Keratinocyte (primary cell): ENCODE measurements around the gene GRAMD1B. TPM values are rescaled to one million over a fixed set of nuclear protein-coding genes. Genes with fewer than 3 reads are reported as not detected.

ENCODE experiments used
- DNase-seq: peaks from one replicate; pipeline ENCODE4 v3.0.0-alpha.2; 2011; ENCODE audit warnings: low read depth, missing footprints, low spot score
- FAIRE-seq: peaks from 2 replicates; lab custom pipeline; 2011; peaks lifted over from hg19 to GRCh38; lab: Jason Lieb, UNC
- H2AFZ ChIP-seq: 2 replicates; pipeline ENCODE4 v1.6.0; 2012; ENCODE audit warnings: low read length, control low read depth, inconsistent platforms; ENCODE audit not compliant: control insufficient read depth
- H3K27ac ChIP-seq: 2 replicates; pipeline ENCODE4 v1.5.1; 2011; ENCODE audit warnings: low read length; ENCODE audit not compliant: control insufficient read depth, insufficient read depth
- H3K27me3 ChIP-seq: 3 replicates; pipeline ENCODE4 v1.6.0; 2011; ENCODE audit warnings: low read length; ENCODE audit not compliant: control insufficient read depth, insufficient read depth; ENCODE audit errors: extremely low read depth
- H3K36me3 ChIP-seq, 2 experiments: 2 replicates in 1 of 2; 3 replicates in 1 of 2; pipeline ENCODE4 v1.5.1; 2011; ENCODE audit warnings: low read length in 2 of 2, mild to moderate bottlenecking in 1 of 2; ENCODE audit not compliant: control insufficient read depth in 2 of 2, insufficient read depth in 2 of 2; ENCODE audit errors: extremely low read depth in 1 of 2
- H3K4me1 ChIP-seq: 3 replicates; pipeline ENCODE4 v1.5.1; 2011; ENCODE audit warnings: low read length; ENCODE audit not compliant: control insufficient read depth, insufficient read depth; ENCODE audit errors: extremely low read depth
- H3K4me2 ChIP-seq: 3 replicates; pipeline ENCODE4 v1.6.0; 2011; ENCODE audit warnings: low read depth, low read length; ENCODE audit not compliant: control insufficient read depth, insufficient read depth; ENCODE audit errors: extremely low read depth
- H3K4me3 ChIP-seq, 3 experiments: fragments of 200-600 bp in 1 of 3; sonication (generic) in 1 of 3; 2 replicates in 2 of 3; 3 replicates in 1 of 3; pipeline ENCODE4 v1.5.1; 2011 to 2016; ENCODE audit warnings: low read length in 3 of 3, mild to moderate bottlenecking in 3 of 3, control low read depth in 2 of 3, inconsistent platforms in 1 of 3, low read depth in 1 of 3, mixed read lengths in 1 of 3, mixed run types in 1 of 3, moderate library complexity in 1 of 3; ENCODE audit not compliant: control insufficient read depth in 2 of 3, insufficient read depth in 2 of 3; ENCODE audit errors: extremely low read depth in 1 of 3
- H3K79me2 ChIP-seq: 2 replicates; pipeline ENCODE4 v1.6.0; 2012; ENCODE audit warnings: low read length; ENCODE audit not compliant: control insufficient read depth, insufficient read depth
- H3K9ac ChIP-seq: 3 replicates; pipeline ENCODE4 v1.6.0; 2011; ENCODE audit warnings: low read length; ENCODE audit not compliant: control insufficient read depth, insufficient read depth; ENCODE audit errors: extremely low read depth
- H3K9me1 ChIP-seq: 3 replicates; pipeline ENCODE4 v1.6.0; 2011; ENCODE audit warnings: low read length; ENCODE audit not compliant: control insufficient read depth, insufficient read depth; ENCODE audit errors: extremely low read depth
- H3K9me3 ChIP-seq: 2 replicates; pipeline ENCODE4 v1.5.1; 2012; ENCODE audit warnings: low read depth, low read length; ENCODE audit not compliant: control insufficient read depth
- H4K20me1 ChIP-seq: 3 replicates; pipeline ENCODE4 v1.6.0; 2011; ENCODE audit warnings: low read length; ENCODE audit not compliant: control insufficient read depth, insufficient read depth; ENCODE audit errors: extremely low read depth
- CTCF ChIP-seq, 3 experiments: IDR thresholded peaks in 1 of 3; conservative IDR thresholded peaks in 1 of 3; optimal IDR thresholded peaks in 1 of 3; 2 replicates in 2 of 3; 3 replicates in 1 of 3; pipeline versions ENCODE3 to v1.5.1; 2011; ENCODE audit warnings: low read length in 3 of 3, mild to moderate bottlenecking in 3 of 3, moderate library complexity in 2 of 3, control low read depth in 1 of 3, inconsistent platforms in 1 of 3; ENCODE audit not compliant: insufficient read depth in 2 of 3; ENCODE audit errors: extremely low read depth in 1 of 3
- EZH2 ChIP-seq: IDR thresholded peaks from one replicate; pipeline ENCODE4 v1.6.1; 2012; ENCODE audit warnings: inconsistent platforms, mild to moderate bottlenecking, low read length, moderate library complexity
- dilution Hi-C: fragments of 300-500 bp; cut with MboI; formaldehyde crosslinking; loops from one replicate; pipeline ENCODE4 v1.7.0; 2020; ENCODE audit warnings: low sequenced_read_pairs; ENCODE audit not compliant: extremely low pct_ligation_motif_present
- polyA plus RNA-seq, 5 experiments: library from polyadenylated mRNA; depleted of rRNA in 3 of 5; stranded (reverse) in 3 of 5; stranded (forward) in 1 of 5; unstranded in 1 of 5; fragments of >200 nt; gene quantifications; 1 replicate in 1 of 5; 2 replicates in 3 of 5; 3 replicates in 1 of 5; pipeline versions ENCODE4 v1.2.1 to v1.2.3, GENCODE V29; 2011 to 2012; ENCODE audit warnings: missing spikeins in 2 of 5, low read depth in 1 of 5, low replicate concordance in 1 of 5

The GRAMD1B gene
- polyA plus RNA-seq, 1 donor (not counting 4 experiments of a cell fraction or from before 2014, with no cell fraction given): 0.04 TPM

GRCh38 chr11:123457187-123457770, 27.2 kb downstream of the GRAMD1B start:
- Histone ChIP-seq H3K36me3 (no peaks in the 10 kb centered on the region), H3K9me3 (no peaks in the 10 kb centered on the region), H3K79me2 (no peaks in the 10 kb centered on the region), H2AFZ (no peak overlapping the region), H3K27ac (no peak overlapping the region), H3K4me2 (no peak overlapping the region), H3K9ac (no peak overlapping the region), H4K20me1 (no peaks in the 10 kb centered on the region), H3K4me1 (peaks cover 12% of the 10 kb centered on the region), H3K4me3 (no peak overlapping the region), H3K27me3 (no peaks in the 10 kb centered on the region), H3K9me1 (no peaks in the 10 kb centered on the region)
- FAIRE-seq: no peak
- no peak for TF ChIP-seq CTCF (optimal IDR thresholded peaks at IDR 0.05 in 1 of 3, IDR thresholded peaks at IDR 0.05 in 1 of 3, conservative IDR thresholded peaks at IDR 0.05 in 1 of 3; ENCODE audit: extremely low read depth in 1 of 3, insufficient read depth in 2 of 3, low read length in 3 of 3)
- TF ChIP-seq EZH2: no peak
- DNase-seq: no peak
- dilution Hi-C loops: no loop called here

GRCh38 chr11:123458501-123458900, 28.4 kb downstream of the GRAMD1B start:
- Histone ChIP-seq H3K27ac (no peak overlapping the region), H3K36me3 (no peaks in the 10 kb centered on the region), H3K4me2 (no peak overlapping the region), H3K4me1 (peaks cover 12% of the 10 kb centered on the region), H4K20me1 (no peaks in the 10 kb centered on the region), H3K79me2 (no peaks in the 10 kb centered on the region), H3K4me3 (no peak overlapping the region), H3K9me3 (no peaks in the 10 kb centered on the region), H3K9me1 (no peaks in the 10 kb centered on the region), H3K27me3 (no peaks in the 10 kb centered on the region), H3K9ac (no peak overlapping the region), H2AFZ (no peak overlapping the region)
- TF ChIP-seq EZH2: no peak
- no peak for TF ChIP-seq CTCF (optimal IDR thresholded peaks at IDR 0.05 in 1 of 3, IDR thresholded peaks at IDR 0.05 in 1 of 3, conservative IDR thresholded peaks at IDR 0.05 in 1 of 3; ENCODE audit: extremely low read depth in 1 of 3, insufficient read depth in 2 of 3, low read length in 3 of 3)
- dilution Hi-C loops: no loop called here
- FAIRE-seq: no peak
- no peak for DNase-seq
